Stimulated activated naive CD8-positive, alpha-beta T cell treated with anti-CD3 and anti-CD28 coated beads, Interleukin-15, Interleukin-2, amounts not matched to agents 100 U/mL and 50 U/mL, for 24 hours (primary cell): Measurements from ENCODE around the gene RTEL1.
"Not testable (repeated sequence)": the region's sequence is repeated elsewhere in the genome, so short reads cannot be mapped to it uniquely, and the experiment has no call there.

Source experiments
- ATAC-seq: fragments of 150-1000 bp; cut with Tn5 transposase; one replicate; pipeline ENCODE4 v1.10.0; 2021
- DNase-seq: peaks from one replicate; pipeline ENCODE4 v3.0.0; 2021

Gene RTEL1

DNA sequence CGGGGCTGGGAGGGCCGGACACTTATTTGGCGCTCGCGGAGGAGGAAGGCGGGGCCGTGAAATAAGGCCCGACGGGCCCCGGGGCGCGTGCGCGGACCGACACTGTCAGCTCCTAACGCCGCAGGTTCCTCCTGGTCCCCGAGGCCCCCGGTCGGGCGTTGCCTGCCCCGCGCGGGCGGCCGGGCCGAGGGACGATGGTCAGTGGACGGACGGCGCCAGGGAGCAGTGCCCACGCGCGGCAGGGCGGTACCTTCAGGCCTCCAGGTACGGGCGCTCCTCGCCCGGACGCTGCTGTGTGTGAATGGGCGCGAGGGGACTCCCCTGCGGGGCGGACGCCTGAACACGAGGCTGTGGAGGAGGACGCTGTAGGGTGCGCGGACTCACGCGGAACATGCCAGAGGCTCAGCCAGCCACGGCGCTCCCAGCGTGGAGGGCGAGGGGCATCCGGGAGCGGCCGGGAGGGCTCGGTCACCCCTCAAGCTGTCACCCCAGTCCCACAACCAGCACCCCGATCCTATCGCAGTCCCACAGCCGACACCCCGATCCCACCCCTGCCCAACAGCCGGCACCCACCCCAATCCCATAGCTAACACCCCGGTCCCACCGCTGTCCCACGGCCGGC lies 30.9 kb upstream of the RTEL1 start:
- ATAC-seq (peak; percentile 80), DNase-seq (peak; percentile 95)

DNA sequence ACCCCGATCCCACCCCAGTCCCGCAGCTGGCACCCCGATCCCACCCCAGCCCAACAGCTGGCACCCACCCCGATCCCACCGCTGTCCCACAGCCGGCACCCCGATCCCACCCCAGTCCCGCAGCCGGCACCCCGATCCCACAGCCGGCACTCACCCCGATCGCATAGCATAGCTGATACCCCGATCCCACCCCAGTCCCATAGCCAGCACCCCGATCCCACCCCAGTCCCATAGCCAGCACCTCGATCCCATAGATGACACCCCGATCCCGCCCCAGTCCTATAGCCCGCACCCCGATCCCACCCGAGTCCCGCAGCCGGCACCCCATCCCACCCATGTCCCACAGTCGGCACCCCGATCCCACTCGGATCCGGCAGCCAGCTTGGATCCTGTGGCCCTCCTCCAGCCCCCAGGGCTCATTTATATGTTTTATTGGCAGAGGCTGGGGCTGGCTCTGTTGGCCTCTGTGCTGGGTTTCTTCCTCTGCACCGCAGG lies 30.3 kb upstream of the RTEL1 start:
- DNase-seq (no peak), ATAC-seq (peak; percentile 2)

DNA sequence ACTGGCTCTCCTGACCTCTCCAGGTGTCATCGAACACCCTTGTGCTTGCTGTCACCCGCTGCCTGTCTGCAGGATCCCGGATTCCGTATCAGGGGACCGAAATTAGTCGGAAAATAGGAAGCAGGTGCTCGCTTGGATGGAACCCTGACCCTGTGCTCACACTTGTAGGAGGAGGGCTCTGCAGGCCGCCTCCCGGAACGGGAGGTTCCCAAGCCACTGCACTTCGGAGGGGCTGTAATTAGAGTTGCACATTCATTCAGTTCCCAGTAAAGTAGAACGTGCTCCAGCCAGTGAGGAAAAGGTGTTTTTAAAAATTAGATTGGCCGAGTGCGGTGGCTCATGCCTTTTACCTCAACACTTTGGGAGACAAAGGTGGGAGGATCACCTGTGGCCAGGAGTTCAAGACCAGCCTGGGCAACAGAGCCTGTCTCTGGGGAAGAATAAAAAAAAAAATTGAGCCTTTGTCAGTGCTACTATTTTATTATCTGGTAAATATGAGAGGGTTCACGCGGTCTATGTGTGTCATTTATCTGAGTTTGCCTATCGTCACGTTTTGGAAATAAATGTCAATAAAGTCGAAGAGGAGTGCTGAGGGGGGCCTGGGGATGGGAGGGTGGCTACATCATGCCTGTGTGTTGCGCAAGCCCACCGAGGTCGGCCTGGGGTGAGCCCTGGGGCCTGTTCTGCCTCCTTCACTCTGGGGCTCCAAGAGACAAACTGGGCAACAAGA lies 29.7 kb upstream of the RTEL1 start:
- ATAC-seq (peak; percentile 72), DNase-seq (peak; percentile 77)

DNA sequence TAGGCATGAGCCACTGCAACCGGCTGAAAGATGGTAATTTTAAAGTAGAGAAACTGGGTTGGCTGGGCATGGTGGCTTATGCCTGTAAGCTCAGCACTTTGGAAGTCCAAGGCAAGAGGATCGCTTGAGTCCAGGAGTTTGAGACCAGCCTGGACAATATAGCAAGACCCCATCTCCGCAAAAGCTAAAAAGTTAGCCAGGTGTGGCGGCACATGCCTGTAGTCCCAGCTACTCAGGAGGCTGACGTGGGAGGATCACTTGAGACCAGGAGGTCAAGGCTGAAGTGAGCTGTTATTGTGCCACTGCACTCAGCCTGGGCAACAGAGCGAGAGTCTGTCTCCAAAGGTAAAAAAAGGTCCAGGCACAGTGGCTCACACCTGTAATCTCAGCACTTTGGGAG lies 27.2 kb upstream of the RTEL1 start:
- ATAC-seq, DNase-seq: not testable (repeated sequence)

DNA sequence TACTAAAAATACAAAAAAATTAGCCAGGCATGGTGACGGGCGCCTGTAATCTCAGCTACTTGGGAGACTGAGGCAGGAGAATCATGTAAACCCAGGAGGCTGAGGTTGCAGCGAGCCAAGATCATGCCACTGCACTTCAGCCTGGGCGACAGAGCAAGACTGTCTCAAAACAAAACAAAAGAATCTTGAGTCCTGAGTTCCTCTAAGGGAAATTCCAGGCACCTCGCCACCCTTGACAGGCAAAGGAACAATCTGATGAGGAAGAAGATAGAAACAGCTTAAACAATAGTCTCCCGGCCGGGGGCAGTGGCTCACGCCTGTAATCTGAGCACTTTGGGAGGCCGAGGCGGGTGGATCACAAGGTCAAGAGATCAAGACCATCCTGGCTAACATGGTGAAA lies 26.7 kb upstream of the RTEL1 start:
- ATAC-seq, result not testable (repeated sequence)

DNA sequence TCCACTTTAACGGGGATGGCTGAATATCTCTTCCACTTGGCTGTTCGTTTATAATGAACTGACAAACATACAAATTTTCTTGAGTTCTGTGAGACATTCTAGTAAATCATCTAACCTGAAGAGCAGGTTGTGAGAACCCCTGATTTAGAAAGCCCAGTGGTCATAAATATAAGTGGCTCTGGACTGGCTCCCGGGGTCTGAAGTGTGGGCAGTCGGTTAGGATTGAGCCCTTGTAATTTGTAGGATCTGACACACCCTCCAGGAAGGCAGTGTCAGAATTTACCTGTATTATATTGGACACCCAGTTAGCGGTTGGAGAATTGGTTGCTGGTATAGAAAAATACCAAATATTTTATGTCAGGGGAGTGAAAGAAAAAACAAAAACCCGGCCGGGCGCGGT lies 24.4 kb upstream of the RTEL1 start:
- DNase-seq (no peak), ATAC-seq (no peak)

More for the DNA sequence above, 26.7 kb upstream of the RTEL1 start:
- DNase-seq, result not testable (repeated sequence)

DNA sequence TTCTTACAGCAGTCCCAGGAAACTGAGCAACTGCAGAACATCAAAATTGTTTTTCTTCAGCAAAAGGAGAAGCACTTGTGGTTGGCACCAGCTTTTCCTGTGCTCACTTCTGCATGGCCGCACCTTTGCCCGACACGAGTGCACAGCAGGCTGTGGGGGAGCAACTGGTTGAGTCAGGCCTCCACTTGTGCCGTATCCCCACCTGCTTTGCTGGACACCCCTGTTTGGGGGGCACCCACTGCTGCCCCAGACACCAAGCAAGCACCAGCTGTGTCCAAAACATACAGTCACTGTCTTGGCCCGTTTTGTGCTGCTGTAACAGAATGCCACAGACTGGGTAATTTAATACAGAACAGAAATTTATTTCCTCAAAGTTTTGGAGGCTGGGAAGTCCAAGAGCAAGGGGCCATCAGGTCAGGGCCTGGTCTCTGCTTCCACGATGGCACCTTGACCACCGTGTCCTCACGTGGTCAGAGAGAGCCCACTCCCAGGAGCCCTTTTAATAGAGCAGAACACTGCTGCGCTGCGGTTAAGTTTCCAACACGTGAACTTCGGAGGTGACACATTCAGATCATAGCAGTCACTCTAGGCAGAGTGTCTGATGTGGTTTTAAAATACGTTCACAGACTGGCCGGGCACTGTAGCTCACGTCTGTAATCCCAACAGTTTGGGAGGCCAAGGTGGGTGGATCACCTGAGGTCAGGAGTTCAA lies 22.5 kb upstream of the RTEL1 start:
- ATAC-seq (peak; percentile 81), DNase-seq (peak; percentile 72)

DNA sequence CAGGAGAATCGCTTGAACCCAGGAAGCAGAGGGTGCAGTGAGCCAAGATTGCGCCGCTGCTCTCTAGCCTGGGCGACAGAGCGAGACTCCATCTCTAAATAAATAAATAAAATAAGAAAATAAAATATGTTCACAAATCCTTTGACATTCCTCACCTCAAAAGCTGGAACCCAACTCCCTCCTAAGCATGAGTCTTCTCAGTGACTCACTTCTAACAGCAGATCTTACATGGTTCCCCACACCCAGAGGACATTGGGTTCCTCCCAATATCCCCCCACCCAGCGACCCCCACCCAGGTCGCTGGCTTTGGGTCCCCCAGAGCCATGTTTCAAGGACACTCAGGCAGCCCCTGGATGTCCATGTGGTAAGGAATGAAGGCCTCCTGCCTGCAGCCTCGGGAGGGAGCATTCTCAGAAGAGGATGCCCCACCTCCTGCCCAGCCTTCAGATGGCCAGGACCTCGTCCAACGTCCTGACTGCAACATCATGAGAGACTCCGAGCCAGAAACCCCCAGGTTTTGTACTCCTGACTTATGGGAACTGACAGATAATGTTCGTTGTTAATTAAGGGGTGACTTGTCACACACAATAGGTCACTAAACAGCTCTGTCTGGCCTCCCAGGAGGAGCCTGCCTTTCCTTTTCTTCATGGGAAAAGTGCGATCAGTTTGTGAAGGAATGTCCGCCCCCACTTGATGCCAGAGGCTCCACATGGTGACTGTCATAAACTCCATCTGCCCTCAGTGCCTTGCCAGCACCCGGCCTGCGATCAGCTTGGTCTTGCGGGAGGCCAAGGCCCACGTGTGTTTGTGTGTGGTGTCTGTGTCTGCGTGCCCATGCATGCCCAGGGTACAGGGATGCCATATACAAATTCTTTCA lies 21.1 kb upstream of the RTEL1 start:
- no peak for DNase-seq
- ATAC-seq, result no peak

DNA sequence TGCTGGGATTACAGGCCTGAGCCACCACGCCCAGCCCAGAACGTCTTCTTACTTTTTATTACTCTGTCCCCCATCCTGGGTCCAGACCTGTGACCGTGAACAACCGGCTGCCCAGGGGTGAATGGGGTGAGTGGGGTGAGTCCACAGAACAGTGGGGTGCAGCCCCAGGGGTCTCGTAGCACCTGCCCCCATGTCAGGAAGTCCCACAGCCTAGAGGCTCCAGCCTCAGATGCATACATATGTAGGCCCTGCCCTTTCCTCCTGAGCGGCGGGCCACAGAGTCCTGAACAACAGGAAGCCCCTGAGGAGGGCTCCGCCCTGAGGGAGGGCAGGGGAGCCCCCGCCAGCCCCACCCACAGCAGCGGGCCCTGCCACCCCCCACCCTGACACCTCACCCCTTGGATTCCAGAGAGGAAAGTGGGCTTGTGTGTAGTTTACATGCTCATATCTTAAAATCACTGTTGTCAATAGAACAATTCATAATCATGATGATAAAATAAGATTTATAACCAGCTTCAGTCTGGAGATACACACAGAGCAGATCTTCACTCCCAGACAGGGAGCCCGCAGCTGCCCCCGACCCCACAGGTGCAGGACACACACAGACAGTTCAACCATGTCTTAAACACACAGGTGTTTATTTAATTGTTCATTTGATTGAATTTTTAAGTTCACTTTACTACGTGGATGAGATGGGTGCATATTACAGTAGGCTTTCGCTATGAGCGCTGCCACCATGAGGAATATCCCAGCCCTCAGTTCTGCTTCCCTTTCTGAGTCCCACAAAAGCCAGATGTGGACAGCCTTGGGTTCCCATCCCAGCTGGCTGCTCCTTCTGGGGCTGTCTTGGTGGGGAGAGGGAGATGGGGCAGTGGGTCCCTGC lies 18.8 kb upstream of the RTEL1 start:
- ATAC-seq (peak; percentile 75), DNase-seq (peak; percentile 80)

DNA sequence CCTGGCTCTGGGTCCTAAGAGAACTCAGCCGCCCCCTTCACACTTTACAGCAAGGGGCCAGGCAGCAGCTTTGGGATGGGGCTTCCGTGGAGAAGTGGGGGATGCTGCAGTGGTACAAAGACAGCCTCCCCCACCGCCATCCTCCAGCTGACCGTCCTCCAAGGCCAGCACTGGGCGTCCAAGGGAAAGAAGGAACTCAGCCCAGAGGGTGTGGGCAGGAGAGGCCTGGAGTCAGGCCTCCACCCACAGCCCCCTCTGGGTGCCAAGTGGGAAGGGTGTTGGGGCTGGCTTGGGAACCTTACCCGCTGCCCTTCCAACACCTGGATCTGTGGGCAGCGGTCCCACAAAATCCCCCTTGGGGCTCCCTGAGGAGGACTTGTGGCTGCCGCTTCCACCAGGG lies 18.0 kb upstream of the RTEL1 start:
- DNase-seq (no peak), ATAC-seq (no peak)

DNA sequence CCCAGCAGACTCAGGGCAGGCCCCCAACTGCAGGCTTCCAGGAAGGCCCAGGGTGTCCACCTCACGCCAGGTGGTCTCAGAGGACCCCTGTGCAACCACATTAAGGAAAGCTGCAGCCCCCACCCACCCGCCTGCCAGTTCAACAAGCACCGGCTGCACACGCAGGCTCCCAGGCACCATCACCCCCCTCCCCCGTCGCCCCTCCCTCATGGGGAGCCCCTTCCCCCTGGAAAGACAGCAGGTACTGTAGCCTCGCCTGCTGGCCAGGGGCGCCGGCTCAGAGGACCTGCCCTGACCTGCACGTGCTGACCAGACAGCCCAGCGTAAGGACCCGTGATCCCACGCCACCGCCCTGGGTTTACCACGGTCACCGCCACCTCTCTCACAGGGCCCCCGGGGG lies 17.4 kb upstream of the RTEL1 start:
- ATAC-seq, DNase-seq: not testable (repeated sequence)

DNA sequence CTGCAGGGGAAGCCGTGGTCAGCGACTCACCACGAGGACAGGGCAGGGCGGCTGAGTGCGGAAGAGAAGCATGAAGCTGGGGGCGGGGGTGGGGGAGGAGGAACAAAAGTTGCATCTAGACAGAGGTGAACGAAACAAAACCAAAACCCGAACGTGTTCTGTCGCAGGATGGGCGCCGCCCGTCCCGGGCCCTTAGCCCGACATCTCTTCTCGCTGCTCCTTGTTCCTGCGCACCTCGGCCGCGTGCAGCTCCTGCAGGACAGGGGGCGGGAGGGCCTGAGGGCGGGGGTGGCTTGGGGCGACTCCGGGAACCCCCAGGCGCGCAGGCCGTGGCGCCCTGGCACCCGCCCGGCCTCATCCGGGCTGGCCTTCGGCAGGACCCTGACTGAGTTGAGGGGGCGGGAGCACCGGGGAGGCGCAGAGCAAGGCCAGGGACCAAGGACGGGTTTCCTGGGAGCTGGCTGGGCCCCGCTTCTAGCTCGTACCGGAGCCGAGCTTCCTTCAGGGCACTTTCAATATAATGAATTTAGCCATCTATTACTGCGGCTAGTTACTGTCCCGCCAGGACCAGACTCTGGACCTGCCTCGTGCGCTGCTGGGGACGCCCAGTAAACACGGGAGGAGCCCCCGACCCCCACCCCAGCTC lies 16.8 kb upstream of the RTEL1 start:
- DNase-seq, result peak; percentile 53
- peak; percentile 22 for ATAC-seq

DNA sequence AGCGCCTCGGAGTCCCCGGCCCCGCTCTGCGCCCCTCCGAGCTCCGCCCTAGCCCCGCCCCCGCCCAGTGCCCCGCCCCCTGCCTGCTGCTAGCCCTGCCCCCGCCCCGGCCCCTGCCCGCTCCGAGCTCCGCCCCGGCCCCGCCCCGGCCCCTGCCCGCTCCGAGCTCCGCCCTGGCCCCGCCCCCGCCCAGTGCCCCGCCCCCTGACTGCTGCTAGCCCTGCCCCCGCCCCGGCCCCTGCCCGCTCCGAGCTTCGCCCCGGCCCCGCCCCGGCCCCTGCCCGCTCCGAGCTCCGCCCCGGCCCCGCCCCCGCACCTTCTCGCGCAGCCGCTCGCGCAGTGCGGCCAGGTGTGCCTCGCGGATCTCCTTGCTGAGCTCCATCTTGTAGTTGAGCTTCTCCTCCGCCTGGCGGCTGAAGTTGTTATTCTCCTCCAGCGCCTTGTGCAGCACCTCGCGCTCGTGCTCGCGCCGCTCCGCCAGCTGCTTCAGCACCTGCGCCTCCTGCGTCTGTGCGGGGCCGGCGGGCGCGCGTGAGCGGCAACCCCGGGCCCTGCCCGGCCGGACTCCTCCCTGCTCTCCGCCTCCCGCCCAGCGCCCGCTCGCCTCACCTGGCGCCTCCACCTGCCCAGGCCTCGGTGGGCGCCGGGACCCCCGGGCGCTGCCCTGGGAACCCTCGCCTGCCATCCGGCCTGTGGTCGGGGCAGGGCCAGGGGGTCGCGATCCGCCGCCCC lies 16.2 kb upstream of the RTEL1 start:
- ATAC-seq (peak; percentile 67), DNase-seq (peak; percentile 100)

DNA sequence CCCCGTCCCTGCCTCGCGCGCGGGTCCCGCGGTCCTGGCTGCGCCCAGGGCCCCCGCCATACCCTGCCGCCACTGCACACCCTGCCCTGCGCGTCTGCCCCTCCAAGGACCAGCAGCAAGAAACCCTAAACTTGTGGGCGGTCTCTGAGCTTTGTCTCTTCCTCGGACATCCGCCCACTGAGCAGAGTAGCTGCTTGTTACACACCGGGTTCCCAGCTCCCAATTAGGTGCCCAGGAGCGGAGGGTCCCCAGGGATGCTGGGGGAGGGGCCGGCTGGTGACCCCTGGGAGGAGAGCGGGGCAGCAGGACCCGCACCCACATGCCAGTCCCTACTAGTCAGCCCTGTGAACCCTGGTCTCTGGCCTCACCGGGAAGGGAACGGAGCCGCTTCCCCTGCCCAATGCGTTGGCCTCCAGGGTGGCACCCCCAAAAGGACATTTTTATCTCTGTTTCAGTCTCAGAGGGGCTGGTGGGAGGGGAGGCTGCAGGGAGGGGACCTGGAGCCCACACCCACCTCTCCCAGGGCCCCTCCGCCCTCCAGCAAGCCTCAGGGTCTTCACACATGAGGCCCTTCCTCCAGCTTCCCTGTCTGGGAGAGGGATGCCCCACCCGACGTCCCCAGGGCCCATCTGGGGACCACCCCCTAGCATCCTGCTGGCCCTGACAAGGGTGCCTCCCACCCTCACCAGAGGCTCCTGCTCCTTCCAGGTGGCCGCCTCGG lies 15.4 kb upstream of the RTEL1 start:
- DNase-seq, result no peak
- ATAC-seq, result no peak

DNA sequence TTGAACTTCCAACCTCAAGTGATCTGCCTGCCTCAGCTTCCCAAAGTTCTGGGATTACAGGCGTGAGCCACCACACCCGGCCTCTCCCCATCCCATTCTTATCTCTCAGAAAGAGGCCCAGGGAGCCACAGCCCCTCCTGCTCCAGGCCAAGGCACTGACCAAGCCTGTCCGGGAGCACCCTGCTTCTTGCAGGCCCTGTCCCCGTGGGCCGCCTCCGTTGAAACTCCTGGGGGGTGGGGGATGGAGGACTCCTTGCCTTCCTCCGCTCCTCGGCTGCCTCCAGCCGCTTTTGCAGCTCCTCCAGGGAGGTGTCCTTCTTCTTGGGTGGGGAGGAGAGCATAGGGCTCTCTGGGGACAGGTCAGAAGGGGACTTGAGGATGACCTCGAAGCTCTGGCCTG lies 14.6 kb upstream of the RTEL1 start:
- DNase-seq, result no peak
- ATAC-seq, result no peak

DNA sequence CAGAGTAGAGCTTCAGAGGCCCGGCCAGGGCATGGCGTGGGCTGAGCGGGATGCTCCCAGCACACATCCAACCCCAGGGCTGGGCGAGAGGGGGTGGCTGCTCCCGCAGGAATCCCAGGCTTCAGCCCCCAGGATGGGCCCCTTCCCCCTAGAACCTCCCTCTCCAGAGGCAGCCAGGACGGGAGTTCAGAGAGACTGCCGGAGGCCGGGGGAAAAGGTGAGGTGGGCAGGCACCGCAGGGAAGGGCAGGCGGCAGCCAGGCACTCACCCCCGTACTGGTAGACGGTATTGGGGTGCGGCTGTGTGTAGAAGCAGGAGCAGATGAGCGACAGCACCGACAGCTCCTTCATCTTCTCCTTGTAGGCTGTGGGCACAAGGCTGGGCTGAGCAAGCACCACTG lies 14.2 kb upstream of the RTEL1 start:
- ATAC-seq (no peak), DNase-seq (no peak)

DNA sequence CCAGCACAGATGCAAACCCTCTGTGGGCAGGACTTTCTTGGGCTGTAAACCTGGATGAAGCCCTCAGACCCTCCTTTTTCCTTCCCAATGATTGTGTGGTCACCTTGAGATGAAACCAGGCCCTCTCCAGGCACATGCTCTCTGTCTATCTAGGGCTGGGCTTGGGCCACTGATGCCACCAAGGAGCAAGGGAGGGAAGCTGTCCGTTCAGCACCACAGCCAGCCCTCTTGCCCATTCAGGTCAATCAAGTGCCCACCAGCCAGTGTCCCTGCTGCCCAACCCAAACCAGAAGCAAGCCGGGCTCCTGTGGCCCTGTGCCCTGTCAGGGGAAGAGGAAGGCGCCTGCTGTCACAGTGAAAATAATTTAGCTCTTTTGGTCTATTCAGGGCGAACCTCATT lies 12.9 kb upstream of the RTEL1 start:
- DNase-seq (no peak), ATAC-seq (no peak)

DNA sequence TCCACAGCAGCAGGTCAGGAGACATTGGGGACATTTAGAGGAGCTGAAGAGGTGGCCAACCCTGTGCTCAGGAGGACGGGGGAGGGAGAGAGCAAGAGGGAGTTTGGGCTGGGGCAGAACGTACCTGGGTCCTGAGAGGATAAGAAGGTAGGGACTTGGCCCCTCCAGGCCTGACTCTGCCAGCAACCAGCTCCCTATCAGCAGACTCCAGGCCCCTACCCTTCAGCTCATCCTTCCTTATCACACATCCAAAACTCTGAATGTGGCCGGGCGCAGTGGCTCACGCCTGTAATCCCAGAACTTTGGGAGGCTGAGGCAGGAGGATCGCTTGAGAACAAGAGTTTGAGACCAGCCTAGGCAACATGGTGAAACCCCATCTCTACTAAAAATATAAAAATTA lies 9.9 kb upstream of the RTEL1 start:
- DNase-seq, result no peak
- ATAC-seq, result no peak

DNA sequence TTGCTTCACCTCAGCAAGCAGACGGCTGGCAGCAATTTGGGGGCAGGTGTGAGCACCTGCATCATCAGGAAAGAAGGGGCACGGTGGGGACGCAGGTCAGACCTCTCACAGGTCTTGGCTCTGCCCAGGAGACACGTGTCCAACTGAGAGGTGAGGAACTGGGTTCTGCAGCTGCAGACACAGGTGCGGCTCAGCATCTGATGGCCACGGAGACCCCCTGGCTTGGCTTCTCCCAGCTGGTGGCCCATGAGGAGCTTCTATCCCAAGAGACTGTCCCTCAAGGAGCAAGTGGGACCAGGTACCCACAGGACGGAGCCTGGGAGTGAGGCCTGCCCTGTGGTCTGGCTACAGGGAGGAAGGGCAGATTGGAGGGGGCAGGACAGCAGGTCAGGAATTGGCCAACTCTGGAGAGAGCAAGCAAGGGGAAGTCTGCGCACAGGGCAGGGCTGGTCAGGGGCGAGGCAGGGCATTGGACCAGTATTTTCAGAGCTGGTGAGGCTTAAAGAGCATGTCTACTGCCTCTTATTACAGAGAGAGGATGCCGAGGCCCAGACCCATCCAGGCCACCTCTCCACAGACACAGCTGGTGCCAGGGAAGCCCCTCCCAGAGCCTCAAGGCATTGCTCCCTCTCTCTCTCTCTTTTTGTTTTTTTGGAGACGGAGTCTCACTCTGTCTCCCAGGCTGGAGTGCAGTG lies 9.1 kb upstream of the RTEL1 start:
- ATAC-seq (no peak), DNase-seq (no peak)
